Measurements from ENCODE around the gene EDC3. TPM values are rescaled to one million over a fixed set of nuclear protein-coding genes. Genes with fewer than 3 reads are reported as not detected.

The EDC3 gene
- total and polyA plus RNA-seq, 9 of the 15 experiments (the other 6 are each of a cell fraction or from before 2014, with no cell fraction given) = 11.7 to 63.9 (median 32.8) TPM

GRCh38 chr15:74594455-74594854 lies 101.4 kb downstream of the EDC3 start (continued):
- TF ChIP-seq NFIC (IDR thresholded peaks at IDR 0.05) (no peak), TFAM (CRISPR knock-in tag; conservative IDR thresholded peaks at IDR 0.05) (no peak), STAT6 (CRISPR knock-in tag; IDR thresholded peaks at IDR 0.05) (no peak), OTX1 (CRISPR knock-in tag; IDR thresholded peaks at IDR 0.05) (no peak), SP2 (IDR thresholded peaks at IDR 0.05; ENCODE audit: extremely low read depth, low read depth, low read length, poor library complexity, severe bottlenecking) (no peak)
- TF ChIP-seq, protein P1, sequence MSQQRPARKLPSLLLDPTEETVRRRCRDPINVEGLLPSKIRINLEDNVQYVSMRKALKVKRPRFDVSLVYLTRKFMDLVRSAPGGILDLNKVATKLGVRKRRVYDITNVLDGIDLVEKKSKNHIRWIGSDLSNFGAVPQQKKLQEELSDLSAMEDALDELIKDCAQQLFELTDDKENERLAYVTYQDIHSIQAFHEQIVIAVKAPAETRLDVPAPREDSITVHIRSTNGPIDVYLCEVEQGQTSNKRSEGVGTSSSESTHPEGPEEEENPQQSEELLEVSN (IDR thresholded peaks at IDR 0.05; ENCODE audit: borderline replicate concordance in 1 of 2, extremely low read depth in 1 of 2, insufficient read depth in 1 of 2, insufficient read length in 1 of 2, low read depth in 1 of 2, low read length in 1 of 2, poor library complexity in 1 of 2, severe bottlenecking in 1 of 2) = no peak
- TF ChIP-seq, protein P2, sequence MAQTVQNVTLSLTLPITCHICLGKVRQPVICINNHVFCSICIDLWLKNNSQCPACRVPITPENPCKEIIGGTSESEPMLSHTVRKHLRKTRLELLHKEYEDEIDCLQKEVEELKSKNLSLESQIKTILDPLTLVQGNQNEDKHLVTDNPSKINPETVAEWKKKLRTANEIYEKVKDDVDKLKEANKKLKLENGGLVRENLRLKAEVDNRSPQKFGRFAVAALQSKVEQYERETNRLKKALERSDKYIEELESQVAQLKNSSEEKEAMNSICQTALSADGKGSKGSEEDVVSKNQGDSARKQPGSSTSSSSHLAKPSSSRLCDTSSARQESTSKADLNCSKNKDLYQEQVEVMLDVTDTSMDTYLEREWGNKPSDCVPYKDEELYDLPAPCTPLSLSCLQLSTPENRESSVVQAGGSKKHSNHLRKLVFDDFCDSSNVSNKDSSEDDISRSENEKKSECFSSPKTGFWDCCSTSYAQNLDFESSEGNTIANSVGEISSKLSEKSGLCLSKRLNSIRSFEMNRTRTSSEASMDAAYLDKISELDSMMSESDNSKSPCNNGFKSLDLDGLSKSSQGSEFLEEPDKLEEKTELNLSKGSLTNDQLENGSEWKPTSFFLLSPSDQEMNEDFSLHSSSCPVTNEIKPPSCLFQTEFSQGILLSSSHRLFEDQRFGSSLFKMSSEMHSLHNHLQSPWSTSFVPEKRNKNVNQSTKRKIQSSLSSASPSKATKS (CRISPR knock-in tag; IDR thresholded peaks at IDR 0.05) = no peak
- TF ChIP-seq, protein P3, sequence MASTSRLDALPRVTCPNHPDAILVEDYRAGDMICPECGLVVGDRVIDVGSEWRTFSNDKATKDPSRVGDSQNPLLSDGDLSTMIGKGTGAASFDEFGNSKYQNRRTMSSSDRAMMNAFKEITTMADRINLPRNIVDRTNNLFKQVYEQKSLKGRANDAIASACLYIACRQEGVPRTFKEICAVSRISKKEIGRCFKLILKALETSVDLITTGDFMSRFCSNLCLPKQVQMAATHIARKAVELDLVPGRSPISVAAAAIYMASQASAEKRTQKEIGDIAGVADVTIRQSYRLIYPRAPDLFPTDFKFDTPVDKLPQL (IDR thresholded peaks at IDR 0.05; ENCODE audit: extremely low read depth, insufficient read length) = no peak
- TF ChIP-seq, protein P4, sequence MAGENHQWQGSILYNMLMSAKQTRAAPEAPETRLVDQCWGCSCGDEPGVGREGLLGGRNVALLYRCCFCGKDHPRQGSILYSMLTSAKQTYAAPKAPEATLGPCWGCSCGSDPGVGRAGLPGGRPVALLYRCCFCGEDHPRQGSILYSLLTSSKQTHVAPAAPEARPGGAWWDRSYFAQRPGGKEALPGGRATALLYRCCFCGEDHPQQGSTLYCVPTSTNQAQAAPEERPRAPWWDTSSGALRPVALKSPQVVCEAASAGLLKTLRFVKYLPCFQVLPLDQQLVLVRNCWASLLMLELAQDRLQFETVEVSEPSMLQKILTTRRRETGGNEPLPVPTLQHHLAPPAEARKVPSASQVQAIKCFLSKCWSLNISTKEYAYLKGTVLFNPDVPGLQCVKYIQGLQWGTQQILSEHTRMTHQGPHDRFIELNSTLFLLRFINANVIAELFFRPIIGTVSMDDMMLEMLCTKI (IDR thresholded peaks at IDR 0.05; ENCODE audit: partially characterized antibody) = no peak
- TF ChIP-seq, protein P5, sequence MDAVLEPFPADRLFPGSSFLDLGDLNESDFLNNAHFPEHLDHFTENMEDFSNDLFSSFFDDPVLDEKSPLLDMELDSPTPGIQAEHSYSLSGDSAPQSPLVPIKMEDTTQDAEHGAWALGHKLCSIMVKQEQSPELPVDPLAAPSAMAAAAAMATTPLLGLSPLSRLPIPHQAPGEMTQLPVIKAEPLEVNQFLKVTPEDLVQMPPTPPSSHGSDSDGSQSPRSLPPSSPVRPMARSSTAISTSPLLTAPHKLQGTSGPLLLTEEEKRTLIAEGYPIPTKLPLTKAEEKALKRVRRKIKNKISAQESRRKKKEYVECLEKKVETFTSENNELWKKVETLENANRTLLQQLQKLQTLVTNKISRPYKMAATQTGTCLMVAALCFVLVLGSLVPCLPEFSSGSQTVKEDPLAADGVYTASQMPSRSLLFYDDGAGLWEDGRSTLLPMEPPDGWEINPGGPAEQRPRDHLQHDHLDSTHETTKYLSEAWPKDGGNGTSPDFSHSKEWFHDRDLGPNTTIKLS (IDR thresholded peaks at IDR 0.05; ENCODE audit: borderline replicate concordance, low read depth) = no peak

Data from K562 (cell line).